ENCODE results near the gene RBM20.

DNA sequence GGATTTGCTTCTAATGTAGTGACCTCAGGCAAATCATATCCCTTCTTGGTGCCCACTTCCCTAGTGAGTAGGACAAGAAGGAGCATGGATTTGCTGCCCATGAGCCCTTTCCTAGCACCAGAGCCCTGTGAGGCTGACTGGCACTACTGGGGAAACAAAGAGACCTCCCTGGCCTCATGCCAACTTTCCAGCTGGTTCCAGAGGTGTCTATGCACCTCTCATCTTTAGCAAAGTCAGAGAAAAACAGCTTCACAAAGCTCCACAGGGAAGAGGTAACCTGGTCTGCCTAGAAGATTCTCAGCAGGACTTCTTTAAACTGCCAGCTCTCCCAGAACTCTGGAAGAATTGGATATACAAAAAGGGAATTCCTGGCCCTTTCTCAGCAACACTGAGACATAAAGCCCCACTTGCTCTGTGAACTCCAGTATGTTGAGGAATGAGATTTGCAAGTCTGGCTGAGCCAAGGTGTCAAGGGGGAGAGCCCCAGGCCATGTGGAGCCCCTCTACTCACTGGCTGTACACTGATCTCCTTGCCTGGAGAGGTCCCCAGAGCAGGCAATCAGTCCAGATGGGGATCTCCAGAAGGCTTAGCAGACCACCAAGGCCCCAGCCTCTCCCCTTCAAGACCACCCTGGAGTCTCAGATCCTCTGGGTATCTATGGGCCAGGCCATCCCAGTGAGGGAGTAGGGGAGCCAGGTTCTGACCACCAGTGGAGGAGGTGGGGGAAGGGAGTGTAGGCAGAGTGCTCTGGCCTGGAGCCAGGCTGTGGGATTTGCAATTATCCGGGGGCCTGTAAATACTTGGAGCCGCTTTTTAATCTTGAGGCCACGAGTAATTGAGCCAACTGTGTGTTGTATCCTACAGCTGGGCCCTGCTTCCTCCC, 24.4 kb upstream of the RBM20 start:
- no peak for TF ChIP-seq EGR1 (IDR thresholded peaks at IDR 0.05; ENCODE audit: borderline replicate concordance in 1 of 2, low read depth in 2 of 2, low read length in 2 of 2)
- TF ChIP-seq WRNIP1 (IDR thresholded peaks at IDR 0.05; ENCODE audit: borderline replicate concordance, low read depth, low read length) = no peak
- no peak for TF ChIP-seq RAD21 (IDR thresholded peaks at IDR 0.05; ENCODE audit: insufficient read depth, low read depth, low read length)
- TF ChIP-seq, protein P1, sequence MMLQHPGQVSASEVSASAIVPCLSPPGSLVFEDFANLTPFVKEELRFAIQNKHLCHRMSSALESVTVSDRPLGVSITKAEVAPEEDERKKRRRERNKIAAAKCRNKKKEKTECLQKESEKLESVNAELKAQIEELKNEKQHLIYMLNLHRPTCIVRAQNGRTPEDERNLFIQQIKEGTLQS (IDR thresholded peaks at IDR 0.05; ENCODE audit: borderline replicate concordance, extremely low read depth, low read depth, low read length) = no peak
- no peak for TF ChIP-seq ETV6 (conservative IDR thresholded peaks at IDR 0.05 in 1 of 2, IDR thresholded peaks at IDR 0.05 in 1 of 2; ENCODE audit: borderline replicate concordance in 1 of 2, low read depth in 1 of 2)
- TF ChIP-seq, protein P2, sequence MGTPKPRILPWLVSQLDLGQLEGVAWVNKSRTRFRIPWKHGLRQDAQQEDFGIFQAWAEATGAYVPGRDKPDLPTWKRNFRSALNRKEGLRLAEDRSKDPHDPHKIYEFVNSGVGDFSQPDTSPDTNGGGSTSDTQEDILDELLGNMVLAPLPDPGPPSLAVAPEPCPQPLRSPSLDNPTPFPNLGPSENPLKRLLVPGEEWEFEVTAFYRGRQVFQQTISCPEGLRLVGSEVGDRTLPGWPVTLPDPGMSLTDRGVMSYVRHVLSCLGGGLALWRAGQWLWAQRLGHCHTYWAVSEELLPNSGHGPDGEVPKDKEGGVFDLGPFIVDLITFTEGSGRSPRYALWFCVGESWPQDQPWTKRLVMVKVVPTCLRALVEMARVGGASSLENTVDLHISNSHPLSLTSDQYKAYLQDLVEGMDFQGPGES (IDR thresholded peaks at IDR 0.05) = no peak
- no peak for TF ChIP-seq MYC (IDR thresholded peaks at IDR 0.05; ENCODE audit: insufficient read depth, insufficient read length, insufficient replicate concordance, low read length, severe bottlenecking)
- TF ChIP-seq, protein P3, sequence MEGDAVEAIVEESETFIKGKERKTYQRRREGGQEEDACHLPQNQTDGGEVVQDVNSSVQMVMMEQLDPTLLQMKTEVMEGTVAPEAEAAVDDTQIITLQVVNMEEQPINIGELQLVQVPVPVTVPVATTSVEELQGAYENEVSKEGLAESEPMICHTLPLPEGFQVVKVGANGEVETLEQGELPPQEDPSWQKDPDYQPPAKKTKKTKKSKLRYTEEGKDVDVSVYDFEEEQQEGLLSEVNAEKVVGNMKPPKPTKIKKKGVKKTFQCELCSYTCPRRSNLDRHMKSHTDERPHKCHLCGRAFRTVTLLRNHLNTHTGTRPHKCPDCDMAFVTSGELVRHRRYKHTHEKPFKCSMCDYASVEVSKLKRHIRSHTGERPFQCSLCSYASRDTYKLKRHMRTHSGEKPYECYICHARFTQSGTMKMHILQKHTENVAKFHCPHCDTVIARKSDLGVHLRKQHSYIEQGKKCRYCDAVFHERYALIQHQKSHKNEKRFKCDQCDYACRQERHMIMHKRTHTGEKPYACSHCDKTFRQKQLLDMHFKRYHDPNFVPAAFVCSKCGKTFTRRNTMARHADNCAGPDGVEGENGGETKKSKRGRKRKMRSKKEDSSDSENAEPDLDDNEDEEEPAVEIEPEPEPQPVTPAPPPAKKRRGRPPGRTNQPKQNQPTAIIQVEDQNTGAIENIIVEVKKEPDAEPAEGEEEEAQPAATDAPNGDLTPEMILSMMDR (IDR thresholded peaks at IDR 0.05 in 2 of 3, conservative IDR thresholded peaks at IDR 0.05 in 1 of 3; ENCODE audit: control insufficient read depth in 2 of 3, extremely low read depth in 1 of 3, insufficient read depth in 1 of 3, low read depth in 3 of 3, low read length in 3 of 3) = no peak
- TF ChIP-seq CEBPB (IDR thresholded peaks at IDR 0.05; ENCODE audit: borderline replicate concordance in 1 of 2, low read depth in 2 of 2, low read length in 2 of 2) = no peak

All from GM12878 (cell line).